HepG2 (cell line): ENCODE measurements around the gene CELSR2. TPM values are rescaled to one million over a fixed set of nuclear protein-coding genes. Genes with fewer than 3 reads are reported as not detected.

Source experiments
- CREM ChIP-seq, 2 experiments: sonication (generic) in 1 of 2; formaldehyde crosslinking in 1 of 2; IDR thresholded peaks; 2 replicates each; pipeline versions ENCODE4 v1.4.0 to v1.6.1; 2016 to 2020; ENCODE audit warnings: antibody characterized with exemption in 1 of 2, mild to moderate bottlenecking in 1 of 2, missing genetic modification reagents in 1 of 2
- FOXK2 ChIP-seq: fragments of 450-650 bp; IDR thresholded peaks from 2 replicates; pipeline ENCODE4 v1.6.1; 2016
- HMG20B ChIP-seq: conservative IDR thresholded peaks from 2 replicates; pipeline ENCODE4 v1.6.1; 2016; ENCODE audit warnings: missing genetic modification reagents, missing compliant biosample characterization
- HNRNPH1 ChIP-seq: fragments of 200-400 bp; formaldehyde crosslinking; optimal IDR thresholded peaks from 2 replicates; pipeline ENCODE3; 2017; ENCODE audit warnings: mild to moderate bottlenecking, low read depth, low read length
- JUND ChIP-seq: sonication (generic); formaldehyde crosslinking; IDR thresholded peaks from 2 replicates; pipeline ENCODE4 v1.8.0; 2022; ENCODE audit warnings: mild to moderate bottlenecking, missing genetic modification reagents
- KAT7 ChIP-seq: IDR thresholded peaks from 2 replicates; pipeline ENCODE4 v1.6.1; 2018; ENCODE audit warnings: borderline replicate concordance, missing compliant biosample characterization
- MAFG ChIP-seq: sonication (generic); formaldehyde crosslinking; IDR thresholded peaks from 2 replicates; pipeline ENCODE4 v1.5.1; 2020; ENCODE audit warnings: mild to moderate bottlenecking, missing genetic modification reagents
- NCOA2 ChIP-seq: sonication (generic); formaldehyde crosslinking; IDR thresholded peaks from 2 replicates; pipeline ENCODE4 v1.8.0; 2022; ENCODE audit warnings: inconsistent platforms
- PAWR ChIP-seq: sonication (generic); formaldehyde crosslinking; IDR thresholded peaks from 2 replicates; pipeline ENCODE4 v1.4.0; 2020; ENCODE audit warnings: missing genetic modification reagents, mild to moderate bottlenecking, borderline replicate concordance
- SIX1 ChIP-seq: sonication (generic); formaldehyde crosslinking; IDR thresholded peaks from 2 replicates; pipeline ENCODE4 v1.4.0; 2020; ENCODE audit warnings: missing genetic modification reagents, borderline replicate concordance
- SRY ChIP-seq: sonication (generic); formaldehyde crosslinking; IDR thresholded peaks from 2 replicates; pipeline ENCODE4 v1.8.0; 2022; ENCODE audit warnings: mild to moderate bottlenecking, missing genetic modification reagents
- ZNF382 ChIP-seq: sonication (generic); formaldehyde crosslinking; IDR thresholded peaks from 2 replicates; pipeline ENCODE4 v1.5.0; 2020; ENCODE audit warnings: missing genetic modification reagents, mild to moderate bottlenecking, borderline replicate concordance
- ZNF766 ChIP-seq: sonication (generic); formaldehyde crosslinking; IDR thresholded peaks from 2 replicates; pipeline ENCODE4 v1.5.0; 2020; ENCODE audit warnings: missing genetic modification reagents, borderline replicate concordance
- ZNF772 ChIP-seq: sonication (generic); formaldehyde crosslinking; IDR thresholded peaks from 2 replicates; pipeline ENCODE4 v1.5.0; 2020; ENCODE audit warnings: mild to moderate bottlenecking, missing genetic modification reagents
- polyA plus RNA-seq, 8 experiments: library from polyadenylated mRNA; depleted of rRNA in 3 of 8; stranded (reverse) in 7 of 8; unstranded in 1 of 8; fragments of >200 nt; fragmentation: Illumina TruSeq in 4 of 8; extraction: Trizol in 4 of 8; gene quantifications; 2 replicates each; pipeline versions ENCODE4 v1.2.1 to v1.2.3, GENCODE V29; 2011 to 2016; ENCODE audit warnings: low read depth in 4 of 8, missing spikeins in 1 of 8, mixed read lengths in 1 of 8; ENCODE audit not compliant: insufficient read depth in 1 of 8
- total RNA-seq, 5 experiments: library from RNA; depleted of rRNA; stranded (reverse); fragments of >200 nt; fragmentation: Illumina TruSeq; extraction: Trizol; gene quantifications; 2 replicates each; pipeline ENCODE4 v1.2.3, GENCODE V29; 2016; ENCODE audit warnings: low read depth in 1 of 5
- TF ChIP-seq, protein P1 (sequence below): sonication (generic); formaldehyde crosslinking; IDR thresholded peaks from 2 replicates; pipeline ENCODE4 v1.8.0; 2022; ENCODE audit warnings: missing genetic modification reagents, mild to moderate bottlenecking, moderate library complexity, borderline replicate concordance
- TF ChIP-seq, protein P2 (sequence below): sonication (generic); formaldehyde crosslinking; IDR thresholded peaks from 2 replicates; pipeline ENCODE4 v1.4.0; 2020; ENCODE audit warnings: missing genetic modification reagents, borderline replicate concordance
- TF ChIP-seq, protein P3 (sequence below): sonication (generic); formaldehyde crosslinking; IDR thresholded peaks from 2 replicates; pipeline ENCODE4 v1.8.1; 2023; ENCODE audit warnings: missing genetic modification reagents, mild to moderate bottlenecking, borderline replicate concordance
- TF ChIP-seq, protein P4 (sequence below), 2 experiments: IDR thresholded peaks; 2 replicates each; pipeline ENCODE4 v1.6.1; 2011 to 2012; ENCODE audit warnings: low read length in 2 of 2, borderline replicate concordance in 1 of 2, low read depth in 1 of 2, mild to moderate bottlenecking in 1 of 2, moderate library complexity in 1 of 2
- TF ChIP-seq, protein P5 (sequence below): sonication (generic); formaldehyde crosslinking; IDR thresholded peaks from 2 replicates; pipeline ENCODE4 v1.4.0; 2020; ENCODE audit warnings: missing genetic modification reagents; ENCODE audit errors: not compliant biosample characterization

The CELSR2 gene
- total and polyA plus RNA-seq, 2 of the 13 experiments (the other 11 are each of a cell fraction or from before 2014, with no cell fraction given), result 4.0 to 6.6 TPM

DNA sequence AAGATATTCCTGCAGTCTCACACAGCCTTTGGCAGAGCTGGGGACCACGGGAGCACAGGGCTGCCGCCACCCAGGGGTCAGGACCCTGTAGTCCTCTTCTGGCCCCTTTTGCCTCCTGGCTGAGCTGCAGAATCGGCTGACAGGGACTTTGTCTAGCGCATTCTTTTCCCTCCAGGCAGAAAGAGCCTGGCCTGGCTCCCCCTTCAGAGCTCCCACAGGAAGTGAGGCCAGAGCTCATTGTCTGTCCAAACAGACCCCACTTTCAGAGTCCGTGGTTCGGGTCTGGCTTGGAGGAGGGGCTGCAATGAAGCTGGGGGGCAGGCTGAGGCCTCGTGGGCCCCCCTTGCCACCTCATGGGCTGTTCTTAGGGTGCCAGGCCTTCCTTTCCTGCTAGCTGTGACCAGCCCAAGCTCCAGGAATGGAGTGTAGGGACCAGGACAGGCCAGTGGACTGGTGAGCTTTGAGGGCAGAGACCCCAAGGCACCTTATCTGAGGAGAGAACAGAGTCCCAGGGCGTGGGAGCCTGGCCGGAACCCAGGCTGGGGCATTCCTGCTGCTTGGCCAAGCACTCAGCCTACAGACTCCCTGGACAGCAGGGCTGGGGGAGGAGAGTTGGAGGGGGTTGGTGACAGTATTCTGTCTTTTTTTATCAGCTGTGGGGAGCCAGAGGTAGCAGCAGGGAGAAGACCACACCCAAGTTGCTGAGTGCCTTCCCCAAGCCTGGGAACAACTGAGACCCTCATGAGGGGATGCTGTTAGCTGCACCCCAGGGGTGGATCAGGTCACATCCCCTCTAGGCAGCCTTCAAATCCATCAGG lies 4.7 kb downstream of the CELSR2 start (continued):
- TF ChIP-seq, protein P1, sequence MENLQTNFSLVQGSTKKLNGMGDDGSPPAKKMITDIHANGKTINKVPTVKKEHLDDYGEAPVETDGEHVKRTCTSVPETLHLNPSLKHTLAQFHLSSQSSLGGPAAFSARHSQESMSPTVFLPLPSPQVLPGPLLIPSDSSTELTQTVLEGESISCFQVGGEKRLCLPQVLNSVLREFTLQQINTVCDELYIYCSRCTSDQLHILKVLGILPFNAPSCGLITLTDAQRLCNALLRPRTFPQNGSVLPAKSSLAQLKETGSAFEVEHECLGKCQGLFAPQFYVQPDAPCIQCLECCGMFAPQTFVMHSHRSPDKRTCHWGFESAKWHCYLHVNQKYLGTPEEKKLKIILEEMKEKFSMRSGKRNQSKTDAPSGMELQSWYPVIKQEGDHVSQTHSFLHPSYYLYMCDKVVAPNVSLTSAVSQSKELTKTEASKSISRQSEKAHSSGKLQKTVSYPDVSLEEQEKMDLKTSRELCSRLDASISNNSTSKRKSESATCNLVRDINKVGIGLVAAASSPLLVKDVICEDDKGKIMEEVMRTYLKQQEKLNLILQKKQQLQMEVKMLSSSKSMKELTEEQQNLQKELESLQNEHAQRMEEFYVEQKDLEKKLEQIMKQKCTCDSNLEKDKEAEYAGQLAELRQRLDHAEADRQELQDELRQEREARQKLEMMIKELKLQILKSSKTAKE, result no peak
- TF ChIP-seq CREM (IDR thresholded peaks at IDR 0.05), result no peak
- no peak for TF ChIP-seq CREM (CRISPR knock-in tag; IDR thresholded peaks at IDR 0.05)
- TF ChIP-seq HMG20B (CRISPR knock-in tag), result no peak
- peak; percentile 49; the same call in 1 of the 2 replicates for TF ChIP-seq ZNF766 (CRISPR knock-in tag)
- TF ChIP-seq, protein P2, sequence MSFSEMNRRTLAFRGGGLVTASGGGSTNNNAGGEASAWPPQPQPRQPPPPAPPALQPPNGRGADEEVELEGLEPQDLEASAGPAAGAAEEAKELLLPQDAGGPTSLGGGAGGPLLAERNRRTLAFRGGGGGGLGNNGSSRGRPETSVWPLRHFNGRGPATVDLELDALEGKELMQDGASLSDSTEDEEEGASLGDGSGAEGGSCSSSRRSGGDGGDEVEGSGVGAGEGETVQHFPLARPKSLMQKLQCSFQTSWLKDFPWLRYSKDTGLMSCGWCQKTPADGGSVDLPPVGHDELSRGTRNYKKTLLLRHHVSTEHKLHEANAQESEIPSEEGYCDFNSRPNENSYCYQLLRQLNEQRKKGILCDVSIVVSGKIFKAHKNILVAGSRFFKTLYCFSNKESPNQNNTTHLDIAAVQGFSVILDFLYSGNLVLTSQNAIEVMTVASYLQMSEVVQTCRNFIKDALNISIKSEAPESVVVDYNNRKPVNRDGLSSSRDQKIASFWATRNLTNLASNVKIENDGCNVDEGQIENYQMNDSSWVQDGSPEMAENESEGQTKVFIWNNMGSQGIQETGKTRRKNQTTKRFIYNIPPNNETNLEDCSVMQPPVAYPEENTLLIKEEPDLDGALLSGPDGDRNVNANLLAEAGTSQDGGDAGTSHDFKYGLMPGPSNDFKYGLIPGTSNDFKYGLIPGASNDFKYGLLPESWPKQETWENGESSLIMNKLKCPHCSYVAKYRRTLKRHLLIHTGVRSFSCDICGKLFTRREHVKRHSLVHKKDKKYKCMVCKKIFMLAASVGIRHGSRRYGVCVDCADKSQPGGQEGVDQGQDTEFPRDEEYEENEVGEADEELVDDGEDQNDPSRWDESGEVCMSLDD (CRISPR knock-in tag), result 0 out of 2 replicates have a peak, but pooled peaks have one; percentile 75
- no peak for TF ChIP-seq NCOA2 (CRISPR knock-in tag)
- TF ChIP-seq HNRNPH1, result no peak
- TF ChIP-seq KAT7 (CRISPR knock-in tag), result no peak
- no peak for TF ChIP-seq FOXK2
- TF ChIP-seq, protein P3, sequence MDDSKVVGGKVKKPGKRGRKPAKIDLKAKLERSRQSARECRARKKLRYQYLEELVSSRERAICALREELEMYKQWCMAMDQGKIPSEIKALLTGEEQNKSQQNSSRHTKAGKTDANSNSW, result no peak
- TF ChIP-seq, protein P4, sequence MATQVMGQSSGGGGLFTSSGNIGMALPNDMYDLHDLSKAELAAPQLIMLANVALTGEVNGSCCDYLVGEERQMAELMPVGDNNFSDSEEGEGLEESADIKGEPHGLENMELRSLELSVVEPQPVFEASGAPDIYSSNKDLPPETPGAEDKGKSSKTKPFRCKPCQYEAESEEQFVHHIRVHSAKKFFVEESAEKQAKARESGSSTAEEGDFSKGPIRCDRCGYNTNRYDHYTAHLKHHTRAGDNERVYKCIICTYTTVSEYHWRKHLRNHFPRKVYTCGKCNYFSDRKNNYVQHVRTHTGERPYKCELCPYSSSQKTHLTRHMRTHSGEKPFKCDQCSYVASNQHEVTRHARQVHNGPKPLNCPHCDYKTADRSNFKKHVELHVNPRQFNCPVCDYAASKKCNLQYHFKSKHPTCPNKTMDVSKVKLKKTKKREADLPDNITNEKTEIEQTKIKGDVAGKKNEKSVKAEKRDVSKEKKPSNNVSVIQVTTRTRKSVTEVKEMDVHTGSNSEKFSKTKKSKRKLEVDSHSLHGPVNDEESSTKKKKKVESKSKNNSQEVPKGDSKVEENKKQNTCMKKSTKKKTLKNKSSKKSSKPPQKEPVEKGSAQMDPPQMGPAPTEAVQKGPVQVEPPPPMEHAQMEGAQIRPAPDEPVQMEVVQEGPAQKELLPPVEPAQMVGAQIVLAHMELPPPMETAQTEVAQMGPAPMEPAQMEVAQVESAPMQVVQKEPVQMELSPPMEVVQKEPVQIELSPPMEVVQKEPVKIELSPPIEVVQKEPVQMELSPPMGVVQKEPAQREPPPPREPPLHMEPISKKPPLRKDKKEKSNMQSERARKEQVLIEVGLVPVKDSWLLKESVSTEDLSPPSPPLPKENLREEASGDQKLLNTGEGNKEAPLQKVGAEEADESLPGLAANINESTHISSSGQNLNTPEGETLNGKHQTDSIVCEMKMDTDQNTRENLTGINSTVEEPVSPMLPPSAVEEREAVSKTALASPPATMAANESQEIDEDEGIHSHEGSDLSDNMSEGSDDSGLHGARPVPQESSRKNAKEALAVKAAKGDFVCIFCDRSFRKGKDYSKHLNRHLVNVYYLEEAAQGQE (IDR thresholded peaks at IDR 0.05; ENCODE audit: borderline replicate concordance in 1 of 2, low read depth in 1 of 2, low read length in 2 of 2), result no peak
- no peak for TF ChIP-seq JUND (CRISPR knock-in tag)
- no peak for TF ChIP-seq ZNF772 (CRISPR knock-in tag)
- TF ChIP-seq ZNF382 (CRISPR knock-in tag), result no peak
- TF ChIP-seq SRY (CRISPR knock-in tag), result no peak
- TF ChIP-seq MAFG, result no peak
- no peak; the same call in 1 of the 2 replicates for TF ChIP-seq PAWR (CRISPR knock-in tag)
- TF ChIP-seq, protein P5, sequence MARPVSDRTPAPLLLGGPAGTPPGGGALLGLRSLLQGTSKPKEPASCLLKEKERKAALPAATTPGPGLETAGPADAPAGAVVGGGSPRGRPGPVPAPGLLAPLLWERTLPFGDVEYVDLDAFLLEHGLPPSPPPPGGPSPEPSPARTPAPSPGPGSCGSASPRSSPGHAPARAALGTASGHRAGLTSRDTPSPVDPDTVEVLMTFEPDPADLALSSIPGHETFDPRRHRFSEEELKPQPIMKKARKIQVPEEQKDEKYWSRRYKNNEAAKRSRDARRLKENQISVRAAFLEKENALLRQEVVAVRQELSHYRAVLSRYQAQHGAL (CRISPR knock-in tag), result no peak
- TF ChIP-seq SIX1 (CRISPR knock-in tag), result no peak
